ENCODE measurements around the gene MANEA.

MANEA gene

GRCh38 chr6:95587989-95588388 is 10.7 kb downstream of the MANEA start:
- no peak for TF ChIP-seq CTCF (IDR thresholded peaks at IDR 0.05; ENCODE audit: low read depth, low read length, missing control alignments)
- H3K4me3 ChIP-seq (ENCODE audit: low read depth, low read length) = no peak overlapping the region
- DNase-seq (ENCODE audit: low read depth) = no peak

GRCh38 chr6:95589067-95589466 is 11.7 kb downstream of the MANEA start:
- no peak for TF ChIP-seq CTCF (IDR thresholded peaks at IDR 0.05; ENCODE audit: low read depth, low read length, missing control alignments)
- no peak overlapping the region for H3K4me3 ChIP-seq (ENCODE audit: low read depth, low read length)
- no peak for DNase-seq (ENCODE audit: low read depth)

GRCh38 chr6:95589826-95590570 is 12.7 kb downstream of the MANEA start:
- DNase-seq (ENCODE audit: low read depth) = no peak
- TF ChIP-seq CTCF (IDR thresholded peaks at IDR 0.05; ENCODE audit: low read depth, low read length, missing control alignments) = no peak
- H3K4me3 ChIP-seq (ENCODE audit: low read depth, low read length) = no peak overlapping the region

GRCh38 chr6:95593025-95593424 is 15.7 kb downstream of the MANEA start:
- no peak for DNase-seq (ENCODE audit: low read depth)
- no peak for TF ChIP-seq CTCF (IDR thresholded peaks at IDR 0.05; ENCODE audit: low read depth, low read length, missing control alignments)
- no peak overlapping the region for H3K4me3 ChIP-seq (ENCODE audit: low read depth, low read length)

GRCh38 chr6:95596021-95596420 is 18.7 kb downstream of the MANEA start:
- no peak for TF ChIP-seq CTCF (IDR thresholded peaks at IDR 0.05; ENCODE audit: low read depth, low read length, missing control alignments)
- H3K4me3 ChIP-seq (ENCODE audit: low read depth, low read length) = no peak overlapping the region
- no peak for DNase-seq (ENCODE audit: low read depth)

GRCh38 chr6:95599706-95600105 is 22.4 kb downstream of the MANEA start:
- no peak for DNase-seq (ENCODE audit: low read depth)
- no peak for TF ChIP-seq CTCF (IDR thresholded peaks at IDR 0.05; ENCODE audit: low read depth, low read length, missing control alignments)
- H3K4me3 ChIP-seq (ENCODE audit: low read depth, low read length) = no peak overlapping the region

GRCh38 chr6:95601133-95601532 is 23.8 kb downstream of the MANEA start:
- DNase-seq (ENCODE audit: low read depth) = no peak
- no peak overlapping the region for H3K4me3 ChIP-seq (ENCODE audit: low read depth, low read length)
- no peak for TF ChIP-seq CTCF (IDR thresholded peaks at IDR 0.05; ENCODE audit: low read depth, low read length, missing control alignments)

All from GM12864 (cell line).